D721Med (cell line): Measurements from ENCODE around the gene FBXO7.

Experiments
- DNase-seq: peaks from one replicate; pipeline ENCODE4 v3.0.0; 2011; ENCODE audit warnings: low spot score; ENCODE audit not compliant: insufficient read length
- FAIRE-seq: peaks from 2 replicates; lab custom pipeline; 2011; peaks lifted over from hg19 to GRCh38; lab: Jason Lieb, UNC
- CTCF ChIP-seq: IDR thresholded peaks from 2 replicates; pipeline ENCODE4 v1.5.1; 2012; ENCODE audit warnings: mild to moderate bottlenecking, control low read depth; ENCODE audit not compliant: insufficient read depth; ENCODE audit errors: missing control alignments

Gene FBXO7

GRCh38 chr22:32542066-32542676 is 67.6 kb downstream of the FBXO7 start:
- no peak for TF ChIP-seq CTCF
- no peak for FAIRE-seq
- no peak for DNase-seq

- FAIRE-seq (no peak), DNase-seq (no peak)
- TF ChIP-seq CTCF: no peak
Measured at GRCh38 chr22:32542677-32543357, 68.2 kb downstream of the FBXO7 start.

DNA sequence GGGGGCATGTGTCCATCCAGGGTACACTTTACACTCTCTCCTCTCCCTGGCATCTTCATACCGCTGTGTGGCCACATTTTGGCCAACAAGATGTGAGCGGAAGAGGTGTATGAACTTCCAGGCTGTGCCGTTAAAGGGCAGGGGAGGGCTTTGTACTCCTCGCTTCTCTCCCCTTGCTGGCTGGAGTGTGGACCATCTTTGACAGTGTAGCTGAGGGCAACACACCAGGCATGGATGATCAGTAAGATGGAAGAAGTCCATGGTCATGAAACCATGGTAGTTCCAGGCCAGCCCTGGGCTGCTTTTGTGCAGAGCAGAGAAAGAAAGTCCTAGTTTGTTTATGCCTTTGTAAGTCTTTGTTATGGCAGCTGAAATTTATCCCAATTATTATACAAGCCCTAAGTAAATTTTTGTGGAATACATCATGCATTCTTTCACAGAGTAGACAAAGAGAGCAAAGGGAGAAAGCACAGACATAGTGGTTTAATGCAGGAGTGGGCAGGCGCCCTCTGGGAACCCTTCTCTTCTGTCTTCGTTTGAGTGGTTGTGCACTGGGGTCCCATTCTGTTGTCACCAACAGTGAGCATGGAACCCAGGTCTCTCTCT is 70.4 kb downstream of the FBXO7 start:
- TF ChIP-seq CTCF: no peak
- FAIRE-seq: no peak
- no peak for DNase-seq

DNA sequence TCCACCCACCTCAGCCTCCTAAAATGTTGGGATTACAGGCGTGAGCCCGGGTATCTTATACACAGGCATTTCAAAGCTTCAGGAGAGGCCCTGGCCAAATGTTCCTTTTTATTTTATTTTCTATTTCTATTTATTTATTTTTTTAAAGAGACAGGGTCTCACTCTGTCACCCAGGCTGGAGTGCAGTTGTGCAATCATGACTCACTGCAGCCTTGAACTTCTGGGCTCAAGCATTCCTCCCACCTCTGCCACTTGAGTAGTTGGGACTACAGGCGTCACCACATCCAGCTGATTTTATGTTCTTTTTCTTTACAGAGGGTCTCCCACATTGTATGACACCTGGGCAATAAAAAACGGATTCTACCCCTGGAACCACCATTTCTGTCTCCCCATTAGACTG is 71.2 kb downstream of the FBXO7 start:
- FAIRE-seq: no peak
- DNase-seq: no peak
- TF ChIP-seq CTCF: no peak

- FAIRE-seq: no peak
- DNase-seq: no peak
- no peak for TF ChIP-seq CTCF
Measured at GRCh38 chr22:32546496-32546895, 71.9 kb downstream of the FBXO7 start.

DNA sequence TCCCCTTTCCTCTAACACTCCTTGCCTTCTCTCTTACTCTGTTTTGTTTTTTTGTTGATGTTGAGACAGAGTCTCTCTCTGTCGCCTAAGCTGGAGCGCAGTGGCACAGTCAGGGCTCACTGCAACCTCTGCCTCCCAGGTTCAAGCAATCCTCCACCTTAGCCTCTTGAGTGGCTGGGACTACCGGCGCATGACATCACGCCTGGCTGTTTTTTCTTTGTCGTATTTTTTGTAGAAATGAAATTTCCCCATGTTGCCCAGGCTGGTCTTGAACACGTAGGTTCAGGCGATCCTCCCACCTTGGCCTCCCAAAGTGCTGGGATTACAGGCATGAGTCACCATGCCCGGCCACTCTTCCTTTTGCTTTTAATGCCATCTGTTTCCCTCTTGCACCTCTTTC is 72.3 kb downstream of the FBXO7 start:
- DNase-seq (no peak), FAIRE-seq (no peak)
- TF ChIP-seq CTCF: no peak

DNA sequence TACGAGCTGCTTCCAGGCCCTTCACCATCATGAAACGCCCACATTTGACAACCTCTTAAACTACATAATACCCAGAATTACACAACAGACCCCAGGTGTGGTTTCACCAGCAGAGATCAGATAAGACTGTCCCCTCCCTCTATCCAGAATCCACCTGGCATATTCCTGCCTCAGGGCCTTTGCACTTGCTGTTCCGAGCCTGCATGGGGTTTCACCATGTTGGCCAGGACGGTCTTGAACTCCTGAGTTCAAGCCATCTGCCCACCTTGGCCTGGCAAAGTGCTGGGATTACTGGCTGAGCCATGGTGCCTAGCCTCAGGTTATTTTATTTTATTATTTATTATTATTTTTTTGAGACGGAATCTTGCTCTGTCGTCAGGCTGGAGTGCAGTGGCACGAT is 73.4 kb downstream of the FBXO7 start:
- TF ChIP-seq CTCF: no peak
- DNase-seq: no peak
- FAIRE-seq: no peak
